HUDEP-2 (cell line): ENCODE data around the gene NGEF.

ENCODE experiments used
- DNase-seq, 76 experiments: peaks; one replicate each; lab custom pipeline; 2025; ENCODE audit not compliant: unreplicated experiment in 76 of 76; lab: John Stamatoyannopoulos, UW

Gene NGEF

DNA sequence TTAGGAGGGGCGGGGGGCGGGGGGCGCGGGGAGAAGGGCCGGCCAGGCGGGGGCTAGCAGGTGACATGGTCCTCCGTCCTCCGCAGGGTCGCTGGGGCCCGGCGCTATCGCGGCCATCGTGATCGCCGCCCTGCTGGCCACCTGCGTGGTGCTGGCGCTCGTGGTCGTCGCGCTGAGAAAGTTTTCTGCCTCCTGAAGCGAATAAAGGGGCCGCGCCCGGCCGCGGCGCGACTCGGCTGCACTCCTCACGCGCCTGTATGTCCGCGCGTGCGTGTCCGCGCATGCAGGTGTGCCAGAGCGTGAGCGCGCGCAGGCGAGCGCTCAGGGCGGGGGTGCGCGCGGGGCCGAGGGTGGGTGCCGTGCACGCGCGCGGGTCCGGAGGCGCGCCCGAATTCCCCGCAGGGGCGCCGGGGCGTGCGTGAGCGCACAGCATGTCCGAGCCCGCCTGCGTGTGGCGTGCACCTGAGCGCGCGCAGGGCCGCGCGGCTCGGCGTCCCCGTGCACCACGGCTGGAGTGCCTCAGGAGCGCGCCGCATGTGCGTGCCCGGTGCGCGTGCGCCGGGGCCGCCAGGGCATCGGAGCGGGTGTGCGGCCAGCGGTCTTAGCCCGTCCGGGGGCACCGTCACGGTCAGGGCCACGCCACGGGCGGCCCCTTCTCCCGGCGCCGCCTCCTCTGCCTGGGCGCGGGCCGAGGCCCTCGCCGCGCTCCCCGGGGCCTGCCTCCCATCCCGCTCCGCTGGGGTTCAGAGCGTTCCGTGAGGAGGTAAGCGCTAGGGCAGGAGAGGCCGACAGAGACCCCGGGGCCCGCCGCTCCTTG lies 136.7 kb downstream of the NGEF start:
- DNase-seq = peak in 1 of 76 experiments; percentile 11

DNA sequence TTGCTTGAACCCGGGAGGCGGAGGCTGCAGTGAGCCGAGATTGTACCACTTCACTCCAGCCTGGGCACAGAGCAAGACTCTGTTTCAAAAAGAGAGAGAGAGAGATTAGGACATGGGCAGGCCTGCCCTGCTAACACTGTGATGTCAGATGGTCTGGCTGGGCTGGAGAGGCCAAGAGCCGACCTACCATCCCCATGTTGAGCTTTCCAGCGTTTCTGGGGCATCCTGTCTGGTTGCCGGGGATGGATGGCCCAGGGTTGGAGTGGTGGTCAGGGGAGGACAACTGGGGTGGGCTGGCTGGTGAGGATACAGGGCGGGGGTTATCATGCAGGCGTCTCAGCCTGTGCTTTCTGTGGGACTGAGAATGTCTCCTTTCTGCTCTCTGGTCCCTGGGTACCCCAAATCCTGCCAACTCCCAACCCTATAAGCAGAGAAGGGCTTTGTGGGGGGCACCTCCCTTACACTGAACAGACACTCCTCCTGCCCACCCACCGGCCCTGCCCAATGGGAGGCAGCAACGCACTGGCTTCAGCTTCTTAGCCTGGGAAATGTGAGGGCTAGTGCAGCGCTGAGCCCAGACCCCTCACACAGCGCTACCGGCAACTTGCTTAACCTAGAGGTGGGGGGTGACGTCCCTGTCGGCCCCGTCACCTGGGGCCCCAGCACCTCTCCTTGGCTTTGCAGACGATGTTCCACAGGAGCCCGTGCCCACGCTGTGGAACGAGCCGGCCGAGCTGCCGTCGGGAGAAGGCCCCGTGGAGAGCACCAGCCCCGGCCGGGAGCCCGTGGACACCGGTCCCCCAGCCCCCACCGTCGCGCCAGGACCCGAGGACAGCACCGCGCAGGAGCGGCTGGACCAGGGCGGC lies 137.6 kb downstream of the NGEF start:
- no peak for DNase-seq

DNA sequence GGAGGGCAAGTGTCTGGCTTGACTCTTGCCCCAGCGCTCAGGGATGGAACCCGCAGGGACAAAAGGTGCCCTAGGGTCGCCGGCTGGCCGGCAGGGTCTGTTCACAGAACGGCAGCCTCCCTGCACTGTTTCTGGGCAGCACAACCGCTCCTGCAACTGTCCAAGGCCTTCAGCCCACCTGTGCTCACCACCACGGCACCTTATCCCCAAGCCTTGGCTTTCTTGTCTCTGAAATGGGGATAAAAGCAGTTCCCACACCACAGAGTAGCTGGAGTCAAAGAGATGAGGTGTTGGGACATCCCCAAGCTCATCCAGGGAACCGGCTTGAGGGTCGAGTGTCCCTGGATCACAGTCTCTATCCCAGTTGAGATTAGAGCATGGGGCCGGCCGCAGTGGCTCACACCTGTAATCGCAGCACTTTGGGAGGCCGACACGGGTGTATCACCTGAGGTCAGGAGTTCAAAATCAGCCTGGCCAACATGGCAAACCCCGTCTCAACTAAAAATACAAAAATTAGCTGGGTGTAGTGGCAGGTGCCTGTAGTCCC lies 138.3 kb downstream of the NGEF start:
- no peak for DNase-seq

DNA sequence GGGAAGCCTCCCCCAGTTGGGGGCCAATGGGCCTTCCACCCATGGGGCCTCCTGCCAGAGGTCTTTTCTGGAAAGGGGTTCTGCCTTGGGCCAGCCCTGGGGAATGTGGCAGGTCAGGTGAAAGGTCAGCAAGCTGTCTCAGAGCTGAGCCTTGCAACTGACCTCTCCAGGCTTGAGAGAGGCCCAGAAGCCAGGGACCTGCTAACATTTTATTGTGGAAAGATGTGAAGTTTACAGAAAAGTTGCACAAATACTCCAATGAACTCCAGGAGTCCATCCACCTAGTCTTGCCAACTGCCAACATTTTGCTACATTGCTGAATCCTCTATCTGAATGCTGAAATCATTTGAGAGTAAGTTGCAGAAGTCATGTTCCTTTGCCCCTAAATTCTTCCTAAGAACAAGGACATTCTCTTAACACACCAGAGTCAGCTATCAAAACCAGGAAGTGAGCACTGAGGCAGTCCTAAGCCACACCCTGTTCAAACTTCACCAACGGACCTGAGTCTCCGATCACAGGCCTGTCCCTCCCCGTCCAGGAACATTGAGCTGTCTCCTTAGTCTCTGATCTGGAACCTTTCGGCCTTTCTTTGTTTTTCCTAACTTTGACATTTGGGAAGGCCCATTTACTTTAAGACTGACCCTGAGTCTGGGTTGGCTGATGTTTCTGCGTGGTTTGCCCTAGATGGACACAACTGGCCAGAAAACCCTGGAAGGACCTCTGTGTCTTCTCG lies 139.0 kb downstream of the NGEF start:
- DNase-seq = peak in 1 of 76 experiments; percentile 4

DNA sequence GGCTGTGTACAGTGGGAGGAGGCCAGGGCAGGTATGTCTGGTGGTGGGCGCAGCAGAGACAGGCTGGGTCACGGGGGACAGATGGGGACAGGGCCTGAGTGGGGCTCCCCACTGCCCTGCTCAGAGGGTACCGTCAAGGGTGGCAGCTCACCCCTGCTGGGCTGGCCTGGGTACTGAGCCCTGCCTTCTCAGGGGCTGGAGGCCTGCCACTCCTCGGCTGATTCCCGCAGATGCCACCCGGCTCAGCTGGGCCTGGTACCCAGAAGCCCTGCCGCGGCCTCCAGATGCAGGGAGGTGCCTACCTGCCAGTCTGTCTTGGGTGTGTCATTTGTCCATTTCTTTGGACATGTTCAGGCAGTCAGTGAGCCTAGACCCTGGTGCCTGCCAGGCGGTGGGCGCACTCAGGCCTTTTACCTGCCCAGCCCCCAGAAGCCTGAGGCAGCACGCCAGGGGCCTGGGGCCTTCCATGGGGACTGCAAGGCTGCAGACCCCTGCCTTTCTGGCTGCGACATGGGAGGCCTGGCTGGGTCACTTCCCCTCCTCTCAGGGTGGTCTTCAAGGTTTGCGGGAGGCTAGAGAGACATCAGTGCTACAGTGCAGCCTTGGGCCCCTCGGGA lies 139.7 kb downstream of the NGEF start:
- no peak for DNase-seq

DNA sequence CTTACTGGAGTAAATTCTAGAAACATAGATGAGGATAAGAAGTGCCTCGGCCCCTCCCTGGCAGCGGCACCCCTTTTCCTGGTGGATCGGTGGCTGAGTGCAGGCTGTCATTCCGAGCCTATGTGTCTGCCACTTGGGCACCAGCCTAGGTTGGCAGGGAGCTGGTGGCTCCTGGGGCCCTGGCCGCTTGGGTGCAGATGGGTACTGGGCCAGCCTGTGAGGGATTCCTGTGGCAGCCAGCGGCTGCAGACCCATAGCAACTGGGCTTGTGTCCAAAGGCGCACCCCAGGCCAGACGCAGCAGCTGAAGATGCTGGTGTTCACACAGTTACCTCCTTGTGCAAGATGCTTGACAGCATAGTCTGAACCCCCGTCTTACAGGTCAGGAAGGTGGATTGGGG lies 140.2 kb downstream of the NGEF start:
- no peak for DNase-seq

DNA sequence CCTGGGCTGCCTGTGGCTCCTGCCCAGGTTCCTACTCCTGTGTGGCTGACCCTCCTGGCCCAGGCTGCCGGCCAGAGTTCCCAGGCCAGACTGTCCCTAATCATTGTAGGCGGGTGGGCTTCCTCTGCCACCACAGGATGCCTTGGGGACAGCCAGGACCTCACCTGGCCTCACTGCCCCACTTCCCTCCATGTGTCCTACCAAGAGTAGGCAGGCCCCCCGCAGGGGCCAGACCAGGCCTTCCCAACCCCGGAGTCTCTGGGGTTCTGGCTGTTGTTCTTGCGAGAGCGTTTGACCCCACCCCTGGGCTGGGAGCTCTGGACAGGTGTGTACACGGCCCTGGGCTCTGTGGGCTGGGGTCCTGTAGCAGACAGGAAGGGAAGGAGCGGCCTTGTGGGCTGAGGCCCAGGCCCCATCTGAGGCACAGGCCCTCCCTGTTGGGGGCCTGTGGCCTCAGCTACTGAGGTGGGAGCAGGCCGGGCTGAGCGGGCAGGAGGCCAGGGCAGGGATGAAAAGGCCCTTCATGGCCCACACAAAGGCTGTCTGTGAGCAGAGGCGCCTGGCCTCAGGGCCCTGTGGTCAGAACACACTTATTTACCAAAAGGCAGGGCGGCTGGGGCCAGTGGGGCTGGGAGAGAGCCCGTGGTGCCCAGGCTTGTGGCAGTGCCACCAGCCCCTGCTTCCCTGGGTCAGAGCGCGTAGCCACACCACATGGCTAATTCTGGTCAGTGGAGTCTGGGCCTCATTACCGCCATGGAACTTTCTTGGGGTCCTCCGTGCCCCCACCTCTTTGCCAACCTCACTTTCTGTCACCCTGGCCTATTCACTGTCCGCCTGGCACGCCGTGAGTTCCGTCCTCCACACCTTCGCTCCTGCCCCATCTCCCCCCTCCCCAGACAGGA lies 141.0 kb downstream of the NGEF start:
- DNase-seq = no peak

DNA sequence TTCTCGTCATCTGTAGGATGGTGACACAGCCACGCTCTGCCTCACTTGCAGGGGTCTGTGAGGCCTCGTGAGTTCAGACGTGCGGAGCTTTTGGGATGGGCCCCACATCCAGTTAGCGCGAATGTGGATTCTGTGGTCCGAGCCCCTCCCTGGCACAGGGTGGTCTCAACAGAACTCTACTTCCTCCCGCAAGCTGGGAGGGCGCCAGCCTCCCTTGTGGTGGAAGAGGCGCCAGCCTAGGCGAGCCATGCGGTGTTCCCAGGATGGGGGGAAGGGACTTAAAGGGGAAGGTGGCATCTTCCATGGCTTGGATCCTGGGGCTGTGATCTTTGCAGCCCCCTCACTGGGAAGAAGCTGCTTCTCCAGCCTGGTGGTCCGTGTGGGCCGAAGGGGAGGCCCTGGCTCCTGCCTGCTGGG lies 141.6 kb downstream of the NGEF start:
- DNase-seq = no peak

DNA sequence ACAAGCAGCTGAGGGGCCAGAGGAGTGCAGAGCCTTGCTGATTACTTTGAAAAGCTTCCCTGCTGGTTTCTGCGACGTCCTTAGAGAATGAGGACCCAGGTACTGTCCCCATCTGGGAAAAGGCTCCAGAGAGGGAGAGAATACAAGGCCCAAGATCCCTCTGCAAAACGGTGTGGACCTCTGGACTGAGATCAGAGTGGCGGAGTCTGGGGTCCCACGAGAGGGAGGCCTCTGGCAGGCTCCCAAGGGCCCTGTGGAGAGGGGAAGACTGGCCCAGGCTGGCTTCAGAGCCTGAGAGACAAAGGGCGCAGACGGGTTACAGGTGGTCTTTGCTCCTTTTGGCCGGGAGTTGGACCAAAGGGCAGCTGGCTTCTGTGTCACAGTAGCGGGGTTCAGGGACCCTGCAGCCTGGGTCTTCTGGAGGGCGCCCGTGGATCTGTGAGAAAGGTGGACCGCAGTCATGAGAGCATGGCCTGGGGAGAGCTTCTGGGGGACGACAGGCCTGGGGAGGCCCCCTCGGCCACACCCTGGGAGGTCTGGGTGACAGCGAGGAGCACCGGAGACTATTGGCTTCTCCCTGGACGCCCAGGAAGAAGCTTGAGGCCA lies 142.2 kb downstream of the NGEF start:
- DNase-seq = no peak

DNA sequence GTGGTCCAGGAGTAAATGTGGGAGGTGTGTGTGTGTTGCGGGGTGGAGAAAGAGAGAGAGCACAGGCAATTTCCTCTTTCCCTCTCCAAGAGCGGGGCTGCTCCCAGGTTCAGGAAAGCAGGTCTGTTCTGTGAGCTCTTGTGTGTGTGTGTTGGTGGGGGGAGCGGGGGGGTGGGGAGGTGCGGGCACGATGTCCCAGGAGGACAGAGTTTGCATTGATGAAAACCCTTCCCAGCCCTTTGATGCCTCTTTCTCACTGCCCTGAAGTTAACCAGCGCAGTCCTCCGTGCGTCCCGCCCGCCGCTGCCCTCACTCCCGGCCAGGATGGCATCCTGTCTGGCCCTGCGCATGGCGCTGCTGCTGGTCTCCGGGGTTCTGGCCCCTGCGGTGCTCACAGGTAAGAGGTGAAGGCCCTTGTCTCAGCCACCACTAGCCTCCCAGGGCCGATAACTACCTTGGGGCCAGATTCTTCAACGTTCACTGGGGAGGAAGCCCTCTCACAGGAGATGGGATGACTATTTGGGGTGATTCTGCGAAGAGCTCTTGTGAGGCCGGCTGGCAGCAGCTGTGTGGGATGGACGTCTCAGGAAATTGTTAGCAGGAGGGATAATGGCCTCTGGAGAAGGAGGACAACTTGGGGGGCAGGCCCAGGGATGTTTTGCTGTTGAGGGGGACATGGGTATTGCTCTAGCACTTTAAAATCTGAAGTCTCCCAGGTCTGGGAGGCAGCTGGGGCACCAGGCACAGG lies 142.9 kb downstream of the NGEF start, which contains the start of gene SNORC:
Gene SNORC, plus strand, starts transcription at position 247 of the 748 bp plus-strand sequence. Its CDS starts 78 bp downstream, at position 325.
- no peak for DNase-seq

DNA sequence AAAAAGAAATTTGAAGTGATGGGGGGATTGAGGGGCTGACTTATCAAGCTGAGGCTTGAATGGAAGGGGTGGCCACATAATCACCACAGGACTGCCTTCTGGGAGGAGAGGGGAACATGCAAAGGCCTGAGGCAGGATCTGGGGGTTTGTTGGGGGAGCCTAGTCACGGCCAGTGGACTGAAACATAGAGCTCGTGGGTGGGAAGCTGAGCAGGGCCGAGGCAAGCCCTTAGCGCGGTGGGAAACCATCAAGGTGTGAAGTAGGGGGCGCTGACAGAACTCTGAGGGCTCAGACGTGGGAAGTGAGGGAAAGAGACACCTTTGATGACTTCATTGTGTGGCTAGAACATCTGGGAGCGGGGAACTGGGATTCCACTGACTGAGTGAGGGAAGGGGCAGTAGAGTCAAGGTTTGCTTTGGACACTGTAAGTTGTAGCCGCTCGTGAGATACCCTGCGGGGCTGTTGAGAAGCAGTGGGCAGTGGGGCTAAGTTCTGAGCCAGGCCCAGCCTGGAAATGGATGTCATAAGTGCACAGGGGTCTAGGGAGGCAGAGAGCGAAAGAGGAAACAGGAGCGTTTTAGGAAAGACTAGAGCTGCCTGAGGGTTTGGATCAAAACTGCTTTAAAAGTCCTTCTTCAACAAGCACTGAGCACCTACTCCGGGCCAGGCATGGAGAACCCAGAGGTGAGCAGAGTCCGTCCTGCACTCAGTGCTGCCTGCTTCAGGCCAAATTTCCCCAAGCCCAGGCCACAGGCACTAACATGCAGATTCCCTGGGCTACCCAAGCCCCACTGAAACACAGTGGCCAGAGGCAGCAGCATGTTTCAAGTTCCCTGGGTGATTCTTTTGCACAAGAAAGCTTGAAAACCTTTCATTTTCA lies 143.7 kb downstream of the NGEF start:
- no peak for DNase-seq

DNA sequence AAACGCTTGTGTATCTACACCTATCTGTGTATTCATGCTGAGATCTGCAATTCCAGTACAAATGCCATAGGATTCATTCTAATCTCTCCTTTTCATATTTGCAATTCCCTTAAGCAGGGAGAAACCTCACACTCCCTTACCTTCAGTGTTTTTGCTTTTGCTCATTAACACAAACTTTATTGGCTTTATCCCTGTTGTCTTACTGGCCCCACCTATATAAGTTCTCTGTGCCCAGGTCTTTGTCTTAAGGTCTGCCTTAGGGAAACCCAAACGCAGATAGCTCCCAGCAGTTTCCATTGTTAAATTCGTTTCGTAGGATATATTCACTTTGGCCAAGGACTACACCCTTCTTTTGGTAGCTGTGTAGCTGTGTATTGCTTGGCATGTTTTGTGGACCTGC lies 147.0 kb downstream of the NGEF start:
- no peak for DNase-seq

DNA sequence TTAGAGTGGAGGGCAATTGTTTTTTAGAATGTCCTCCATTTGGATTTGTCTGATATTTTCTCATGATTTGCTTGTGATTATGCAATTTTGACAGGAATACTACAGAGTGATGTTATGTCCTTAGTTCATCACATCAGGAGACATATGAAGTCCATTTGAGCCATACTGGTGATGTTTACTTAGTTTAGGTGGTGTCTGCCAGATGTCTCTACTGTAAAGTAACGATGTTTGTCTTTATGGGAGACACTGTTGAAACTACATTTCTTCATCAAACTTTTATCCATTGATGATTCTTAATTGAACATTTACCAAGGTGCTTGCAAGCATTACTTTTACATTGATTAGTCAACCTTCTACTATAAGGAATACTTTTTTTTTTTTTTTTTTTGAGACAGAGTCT lies 147.9 kb downstream of the NGEF start:
- no peak for DNase-seq

DNA sequence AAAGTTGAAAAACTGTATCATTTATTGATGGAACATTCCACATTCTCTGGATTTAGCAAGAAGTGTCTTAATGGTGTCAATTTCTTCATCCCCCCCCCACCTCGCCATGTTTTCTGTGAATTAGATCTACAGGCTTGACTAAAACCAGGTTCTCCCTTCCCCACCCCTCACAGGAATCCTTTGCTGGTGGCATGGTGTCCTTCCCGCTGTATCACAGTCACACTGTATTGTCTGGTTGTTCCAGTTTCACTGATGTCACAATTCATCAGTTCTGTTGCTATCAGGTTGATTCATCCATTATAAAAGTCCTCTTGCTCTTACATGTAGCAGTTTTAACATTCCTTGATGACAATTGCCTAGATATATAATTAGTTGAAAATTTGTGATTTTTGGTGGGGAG lies 149.1 kb downstream of the NGEF start:
- no peak for DNase-seq

DNA sequence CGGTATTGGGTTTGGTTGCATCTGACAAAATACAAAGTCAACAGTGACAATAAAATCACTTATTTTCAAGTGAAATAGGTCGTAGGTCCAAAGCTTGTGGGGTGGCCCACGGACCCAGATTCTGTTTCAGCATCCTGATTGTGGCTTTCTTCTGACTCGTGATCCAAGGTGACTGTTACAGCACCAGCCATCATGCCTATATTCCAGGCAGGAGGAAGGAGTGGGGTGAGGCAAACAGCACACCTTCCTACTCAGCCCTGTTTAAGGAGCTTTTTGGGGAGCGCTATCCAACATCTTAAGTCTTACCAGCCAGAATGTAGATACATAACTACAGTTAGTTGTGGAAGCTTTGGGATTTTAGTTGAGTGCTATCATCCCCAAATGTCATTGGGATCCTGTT lies 151.7 kb downstream of the NGEF start:
- no peak for DNase-seq

DNA sequence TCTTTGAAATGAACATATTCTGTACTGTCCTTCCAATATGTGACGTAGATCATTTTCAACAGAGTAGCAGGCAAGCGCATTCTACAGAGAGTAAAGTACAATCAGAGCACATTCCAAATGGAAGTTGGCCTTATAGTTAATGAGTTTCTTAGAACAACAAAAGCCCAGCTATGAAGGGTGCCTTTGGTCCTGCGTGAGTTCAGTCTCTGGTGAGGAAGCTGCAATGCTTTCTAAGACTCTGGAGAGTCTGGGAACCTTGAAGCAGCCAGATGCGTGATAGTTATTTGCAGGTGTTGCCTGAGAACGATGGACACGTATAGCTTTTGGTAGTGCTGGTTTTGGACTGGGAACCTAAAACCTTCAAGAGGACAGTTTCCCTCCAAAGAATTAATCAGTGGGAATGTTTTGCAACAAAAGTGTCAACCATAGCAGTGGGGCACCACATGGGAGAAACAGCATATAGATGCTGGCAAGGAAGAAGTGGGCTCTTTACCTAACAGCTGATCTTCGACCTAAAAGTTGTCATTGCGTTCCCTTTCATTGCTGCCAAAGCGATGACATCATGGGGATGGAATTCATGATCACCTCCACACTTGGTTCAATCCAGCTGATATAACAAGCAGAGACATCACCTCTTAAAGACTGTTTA lies 152.3 kb downstream of the NGEF start:
- no peak for DNase-seq

DNA sequence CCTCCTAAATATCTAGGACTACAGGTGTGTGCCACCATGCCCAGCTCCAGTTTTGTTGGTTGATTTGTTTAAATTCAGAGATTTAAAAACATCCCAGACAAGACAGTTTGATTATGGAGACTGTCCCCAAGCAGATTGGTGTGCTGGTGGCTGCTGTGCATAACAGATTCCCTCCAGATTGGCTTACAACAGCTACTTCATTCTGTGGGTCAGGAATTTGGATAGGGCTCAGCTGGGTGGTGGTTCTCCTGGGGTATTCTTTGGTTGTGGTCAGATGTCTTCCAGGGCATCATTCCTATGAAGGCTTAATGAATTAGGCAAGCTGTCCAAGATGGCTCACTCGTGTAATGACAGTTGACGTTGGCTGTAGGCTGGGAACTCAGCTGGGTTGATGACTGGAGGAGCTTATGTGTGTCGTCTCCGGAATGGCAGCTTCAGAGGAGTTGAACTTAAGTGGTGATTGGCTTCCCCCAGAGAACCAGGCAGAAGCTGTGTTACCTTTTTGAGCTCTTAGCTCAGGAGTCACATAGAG lies 153.6 kb downstream of the NGEF start:
- no peak for DNase-seq
